Testis (tissue), 2 donors: Measurements from ENCODE around the gene DMD.

Experiments used
- POLR2A ChIP-seq: fragments of 450-650 bp; IDR thresholded peaks from one replicate; pipeline ENCODE4 v1.6.1; 2017; ENCODE audit warnings: antibody characterized with exemption, mild to moderate bottlenecking, moderate library complexity
- TF ChIP-seq, protein P1 (sequence below), 3 experiments: fragments of 450-650 bp in 2 of 3; fragments of 200-600 bp in 1 of 3; sonication (generic) in 1 of 3; IDR thresholded peaks; one replicate each; pipeline ENCODE4 v1.5.1; 2016 to 2019; ENCODE audit warnings: antibody characterized with exemption in 3 of 3, mild to moderate bottlenecking in 2 of 3, moderate library complexity in 1 of 3

DNA sequence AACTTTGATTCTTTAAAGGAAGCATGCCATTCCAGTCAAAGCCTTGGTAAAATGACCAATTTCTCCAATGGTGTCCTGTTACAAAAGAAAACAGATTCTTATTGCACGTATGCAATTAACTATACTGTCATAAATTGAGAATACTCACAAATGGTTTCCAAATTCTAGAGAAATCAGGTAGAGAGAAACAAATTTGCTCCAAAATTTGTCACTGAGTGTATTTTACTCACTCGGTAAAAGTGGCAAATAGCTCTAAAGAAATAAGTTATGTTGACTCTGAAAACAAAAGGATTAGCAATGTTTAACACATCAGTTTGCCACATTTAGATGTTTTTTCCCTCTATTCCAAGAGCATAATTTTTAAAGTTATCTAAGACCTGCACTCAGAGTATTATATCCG is 133.1 kb downstream of the DMD start:
- TF ChIP-seq, protein P1, sequence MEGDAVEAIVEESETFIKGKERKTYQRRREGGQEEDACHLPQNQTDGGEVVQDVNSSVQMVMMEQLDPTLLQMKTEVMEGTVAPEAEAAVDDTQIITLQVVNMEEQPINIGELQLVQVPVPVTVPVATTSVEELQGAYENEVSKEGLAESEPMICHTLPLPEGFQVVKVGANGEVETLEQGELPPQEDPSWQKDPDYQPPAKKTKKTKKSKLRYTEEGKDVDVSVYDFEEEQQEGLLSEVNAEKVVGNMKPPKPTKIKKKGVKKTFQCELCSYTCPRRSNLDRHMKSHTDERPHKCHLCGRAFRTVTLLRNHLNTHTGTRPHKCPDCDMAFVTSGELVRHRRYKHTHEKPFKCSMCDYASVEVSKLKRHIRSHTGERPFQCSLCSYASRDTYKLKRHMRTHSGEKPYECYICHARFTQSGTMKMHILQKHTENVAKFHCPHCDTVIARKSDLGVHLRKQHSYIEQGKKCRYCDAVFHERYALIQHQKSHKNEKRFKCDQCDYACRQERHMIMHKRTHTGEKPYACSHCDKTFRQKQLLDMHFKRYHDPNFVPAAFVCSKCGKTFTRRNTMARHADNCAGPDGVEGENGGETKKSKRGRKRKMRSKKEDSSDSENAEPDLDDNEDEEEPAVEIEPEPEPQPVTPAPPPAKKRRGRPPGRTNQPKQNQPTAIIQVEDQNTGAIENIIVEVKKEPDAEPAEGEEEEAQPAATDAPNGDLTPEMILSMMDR (IDR thresholded peaks at IDR 0.05) = no peak
- no peak for TF ChIP-seq POLR2A
